Left lobe of liver (tissue), 2 donors: ENCODE data around the gene MYO3B. TPM values are rescaled to one million over a fixed set of nuclear protein-coding genes. Genes with fewer than 3 reads are reported as not detected.
A peak's percentile ranks its signal among the peaks of the same experiment; 100 is the strongest.

ENCODE experiments used
- ATAC-seq: fragments of 200-7000 bp; cut with Tn5 transposase; one replicate; pipeline ENCODE4 v1.9.1; 2020; ENCODE audit warnings: mild to moderate bottlenecking, moderate library complexity
- DNase-seq: peaks from one replicate; pipeline ENCODE4 v3.0.0-alpha.2; 2020; ENCODE audit warnings: low spot score
- total RNA-seq: library from RNA; stranded (reverse); gene quantifications from one replicate; pipeline ENCODE4 v1.2.1, GENCODE V29; 2021
- donor health status: DM: no; HTN: no; CAD: no; lungs with moderate emphysema.
- donor health status: DM: no; HTN: yes; CAD: no.

The MYO3B gene
- total RNA-seq, 1 donor from 2014 or later: not detected

DNA sequence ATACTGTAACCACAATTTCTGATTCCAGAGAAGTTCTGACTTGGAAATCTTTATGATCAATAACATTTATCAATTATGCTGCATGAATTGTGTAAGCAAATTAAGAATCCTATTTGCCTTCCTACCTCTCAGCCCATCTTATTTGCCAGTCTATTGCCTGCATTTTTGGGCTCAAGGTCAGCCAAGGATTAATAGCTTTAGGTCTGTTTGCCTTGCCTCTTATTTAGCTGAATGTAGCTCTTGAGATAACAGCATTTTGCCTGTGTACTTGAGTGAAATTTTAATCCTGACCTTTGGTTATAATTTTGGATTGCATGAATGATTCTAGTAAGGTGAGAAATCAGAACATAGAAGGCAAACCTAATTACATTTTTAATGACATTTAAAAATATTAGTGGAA, 51.2 kb downstream of the MYO3B start:
- DNase-seq (no peak), ATAC-seq (no peak)

DNA sequence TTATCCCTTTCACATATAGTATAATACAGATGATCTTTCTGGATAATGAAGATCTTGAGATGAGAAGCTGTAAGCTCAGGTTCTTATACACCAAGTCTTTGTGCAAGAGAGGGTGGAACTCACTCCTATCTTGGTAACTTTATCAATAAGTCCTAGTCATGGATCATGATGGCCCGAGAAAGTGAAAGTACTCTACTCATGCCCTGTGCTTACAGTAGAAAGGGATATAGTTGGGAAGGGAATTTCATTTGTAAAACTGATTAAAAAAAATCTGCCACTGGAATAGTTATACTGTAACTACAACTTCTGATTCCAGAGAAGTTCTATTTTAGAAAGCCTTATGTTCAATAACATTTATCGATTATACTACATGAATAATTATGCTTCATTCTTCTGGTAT, 51.8 kb downstream of the MYO3B start:
- peak; percentile 29 for ATAC-seq
- DNase-seq: no peak

DNA sequence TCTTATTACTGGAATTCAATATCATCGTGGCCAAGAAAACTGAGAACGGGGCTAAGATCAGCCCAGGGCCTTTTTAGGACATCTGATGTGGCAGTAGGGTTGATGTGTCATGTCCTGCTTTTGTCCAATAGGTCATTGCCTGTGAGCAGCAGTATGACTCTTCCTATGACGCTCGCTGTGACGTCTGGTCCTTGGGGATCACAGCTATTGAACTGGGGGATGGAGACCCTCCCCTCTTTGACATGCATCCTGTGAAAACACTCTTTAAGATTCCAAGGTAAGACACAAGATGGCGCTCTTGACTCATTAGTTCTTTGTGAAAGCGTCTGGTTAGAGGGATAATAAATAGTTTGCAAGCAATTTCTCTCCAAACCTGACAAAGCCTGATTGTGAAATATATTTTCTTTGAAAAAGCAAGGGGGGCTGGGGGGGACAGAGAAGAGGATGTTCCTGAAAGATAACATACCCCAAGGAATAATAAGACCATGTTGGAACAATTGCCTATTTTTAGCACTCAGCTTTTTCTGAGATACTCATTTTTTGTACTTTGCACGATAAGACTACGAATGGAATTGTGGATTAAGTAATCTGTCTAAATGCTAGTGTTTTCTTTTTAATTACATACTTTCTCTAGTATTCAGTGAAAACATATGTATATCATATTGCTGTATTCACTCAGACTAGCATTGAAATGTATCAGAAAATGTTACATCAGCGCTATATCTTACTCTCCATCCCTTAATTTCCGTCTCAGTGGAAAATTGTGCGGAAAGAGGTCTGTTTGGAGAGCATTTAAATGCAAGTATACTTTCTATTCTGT, 58.1 kb downstream of the MYO3B start:
- peak; percentile 45 for ATAC-seq
- DNase-seq: no peak

DNA sequence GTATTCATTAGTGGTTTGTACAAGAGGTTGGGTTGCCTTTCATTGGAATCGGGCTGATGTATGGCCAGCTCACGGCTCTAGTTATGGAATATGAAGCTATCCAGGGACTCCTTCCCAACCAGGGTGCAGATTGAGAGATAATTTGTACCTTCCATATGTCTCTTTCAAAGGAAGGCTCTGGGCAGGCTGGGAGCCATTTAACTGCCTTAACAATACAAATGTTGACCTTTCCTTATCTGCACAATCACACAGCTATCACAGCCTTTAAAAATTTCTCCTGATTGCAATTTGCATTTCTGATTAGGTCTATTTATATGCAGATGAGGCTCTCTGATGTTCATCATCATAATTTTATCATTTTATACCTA, 58.7 kb downstream of the MYO3B start:
- ATAC-seq (no peak), DNase-seq (no peak)

DNA sequence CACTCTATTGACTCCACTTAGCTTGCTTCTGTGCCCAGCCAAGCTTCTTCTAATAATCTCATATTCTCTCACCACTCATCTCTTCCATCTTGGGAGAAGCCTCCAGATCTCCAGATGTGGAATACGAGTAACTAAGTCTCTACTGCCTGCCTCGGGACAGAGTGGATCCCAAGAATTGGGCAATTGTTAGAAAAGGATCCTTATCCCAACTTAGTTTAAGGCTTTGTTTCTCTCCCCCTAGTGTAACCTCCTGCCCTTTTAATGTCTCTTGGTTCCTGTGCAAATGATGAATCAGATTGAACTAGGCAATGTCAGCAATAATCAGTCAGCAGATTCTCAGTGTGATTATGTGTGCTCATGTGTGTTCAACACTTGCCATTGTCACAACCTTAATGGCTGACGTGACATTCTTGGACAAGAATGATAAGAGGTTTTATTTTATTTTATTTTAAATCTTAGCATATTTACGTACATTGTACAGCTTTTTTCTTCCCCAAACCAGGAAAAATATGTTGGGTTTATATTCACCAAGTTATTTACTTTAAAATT, 59.7 kb downstream of the MYO3B start:
- DNase-seq (no peak), ATAC-seq (no peak)

DNA sequence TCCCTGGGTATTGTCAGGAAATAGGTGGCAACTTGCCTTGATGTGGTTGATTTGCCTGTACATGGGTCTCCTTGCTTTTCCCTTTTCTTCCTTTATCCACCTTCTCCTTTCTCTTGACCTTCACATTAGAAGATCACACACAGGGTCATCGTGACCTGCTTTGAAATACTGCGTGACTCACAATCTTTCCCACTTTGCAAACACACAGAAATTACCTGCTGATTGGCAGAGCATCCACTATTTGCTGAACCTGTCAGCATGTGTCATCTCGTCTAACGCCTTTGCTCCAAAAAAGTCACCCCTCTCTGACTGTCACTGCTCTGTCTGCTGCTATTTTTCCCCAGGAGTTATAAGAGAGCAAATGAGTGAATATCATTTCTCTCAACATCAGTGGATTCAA, 60.8 kb downstream of the MYO3B start:
- no peak for DNase-seq
- no peak for ATAC-seq

DNA sequence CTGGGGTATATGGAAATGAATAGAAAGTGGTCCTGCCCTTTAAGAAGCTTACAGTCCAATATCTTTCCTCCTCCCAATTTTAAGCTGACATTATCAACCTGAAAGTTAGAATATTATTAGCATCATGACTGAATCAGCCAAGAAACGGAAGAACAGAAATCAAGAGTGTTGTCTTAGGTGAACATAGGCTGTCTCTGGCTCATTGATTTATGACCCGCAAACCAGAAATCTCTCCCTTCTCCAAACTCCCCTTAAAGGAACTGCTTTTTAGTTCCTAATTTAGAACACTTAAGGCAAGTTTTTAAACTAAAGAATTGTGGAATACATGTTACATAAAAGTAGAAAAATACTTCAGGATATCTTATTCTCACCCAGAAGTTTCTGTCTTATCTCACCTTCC, 62.7 kb downstream of the MYO3B start:
- DNase-seq (no peak), ATAC-seq (no peak)

DNA sequence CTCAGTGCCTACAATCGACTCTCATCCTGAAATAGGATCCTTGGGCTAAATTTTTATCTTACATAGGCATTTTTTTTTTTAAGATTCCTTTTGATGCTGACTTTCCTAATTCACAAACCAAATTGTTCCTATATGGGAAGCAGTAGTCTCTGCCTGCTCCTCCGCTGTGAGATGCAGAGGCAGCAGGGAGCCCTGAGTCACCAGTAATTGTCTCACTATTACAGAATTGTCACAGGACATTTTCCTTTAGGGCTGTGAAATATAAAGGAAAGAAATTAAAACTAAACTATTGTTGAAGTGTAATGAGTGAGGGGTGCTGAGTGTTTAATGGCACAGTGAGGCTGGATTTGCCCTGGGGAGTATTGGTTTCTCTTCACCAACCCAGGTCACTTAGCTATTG, 63.8 kb downstream of the MYO3B start:
- DNase-seq: no peak
- no peak for ATAC-seq

DNA sequence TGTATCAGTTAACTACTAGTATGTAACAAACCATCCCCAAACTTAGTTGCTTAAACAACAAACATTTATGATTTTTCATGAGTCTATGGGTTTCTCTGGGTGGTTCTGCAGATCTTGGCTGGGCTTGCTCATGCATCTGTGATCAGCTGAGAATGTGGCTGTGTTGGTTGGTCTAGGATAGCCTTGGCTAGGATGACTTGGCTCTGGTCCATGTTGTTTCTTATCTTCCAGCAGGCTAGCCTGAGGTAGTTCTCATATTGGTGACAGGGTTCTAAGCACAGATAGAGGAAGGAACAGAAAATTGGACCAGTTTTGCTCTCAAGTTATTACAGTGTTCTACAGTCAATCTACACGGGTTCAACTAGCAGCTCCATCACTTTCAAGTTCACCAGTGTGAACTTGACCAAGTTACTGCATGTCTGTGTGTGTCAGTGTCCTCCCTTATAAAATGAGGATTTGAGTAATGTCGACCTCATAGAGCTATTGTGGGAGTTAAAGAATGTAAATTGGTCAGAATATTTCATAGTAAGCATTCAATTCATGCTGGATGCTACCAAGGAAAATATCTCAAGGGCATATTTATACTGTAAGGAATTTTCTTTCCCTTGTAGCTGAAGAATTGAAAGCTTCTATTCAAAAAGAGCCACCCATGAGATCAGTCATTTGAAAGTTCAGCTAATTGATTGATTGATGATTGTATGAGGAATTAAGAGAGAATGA, 65.3 kb downstream of the MYO3B start:
- ATAC-seq: no peak
- DNase-seq: no peak

DNA sequence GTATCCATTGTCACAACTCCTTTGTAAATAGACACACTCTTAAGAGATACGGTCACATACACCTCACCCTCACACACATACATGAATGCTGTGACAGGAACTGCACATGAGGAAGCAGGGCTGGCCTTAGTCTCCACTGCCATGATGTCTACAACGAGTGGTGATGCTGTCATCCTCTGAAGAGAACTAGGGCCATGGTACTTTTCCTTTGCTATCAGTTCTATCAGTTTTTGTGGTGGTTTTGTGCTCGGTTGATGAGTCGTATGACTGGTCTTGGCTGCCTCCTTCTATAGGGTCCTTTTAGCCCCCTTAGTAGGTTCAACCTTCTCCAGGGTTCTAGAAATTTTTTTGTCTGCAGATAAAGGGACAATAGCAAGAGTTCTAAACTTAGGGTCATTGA, 66.0 kb downstream of the MYO3B start:
- no peak for ATAC-seq

DNA sequence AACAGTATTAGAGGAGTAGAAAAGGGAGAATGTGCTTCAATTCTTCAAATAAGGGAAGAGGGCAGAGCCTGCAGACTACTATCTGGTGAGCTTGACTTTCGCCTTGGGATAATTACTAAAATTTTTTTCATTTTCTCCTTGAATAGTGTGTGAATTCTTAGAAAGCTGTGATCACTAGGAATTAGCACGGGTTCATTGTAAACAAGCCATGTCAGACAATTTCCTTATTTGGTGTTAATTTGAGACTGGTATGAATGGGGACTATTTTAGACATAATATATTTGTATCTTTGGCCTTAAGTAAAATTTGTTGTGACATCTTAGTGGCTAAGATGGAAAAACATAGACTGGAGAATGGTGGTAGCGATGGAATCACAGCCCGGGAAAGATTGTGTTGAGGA, 66.6 kb downstream of the MYO3B start:
- no peak for DNase-seq
- no peak for ATAC-seq

More for the DNA sequence above, 66.0 kb downstream of the MYO3B start:
- no peak for DNase-seq

DNA sequence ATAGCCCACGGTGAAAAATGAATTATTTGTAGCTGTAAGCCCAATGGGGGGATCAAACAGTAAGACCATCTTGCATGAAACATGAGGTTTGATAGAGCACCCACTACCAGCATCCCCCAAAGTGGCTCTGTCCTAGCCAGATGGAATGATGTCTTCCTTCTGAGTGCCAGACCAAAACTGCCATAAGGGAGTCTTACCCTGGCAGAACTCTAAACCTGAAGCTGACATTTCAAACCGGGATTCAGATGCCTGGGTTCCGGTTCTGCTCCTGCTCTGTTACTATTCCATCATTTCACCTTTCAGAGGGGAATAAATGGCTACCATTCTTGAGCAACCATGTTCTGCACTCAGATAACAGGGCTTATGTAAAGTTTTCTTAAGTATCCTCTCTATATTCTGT, 67.4 kb downstream of the MYO3B start:
- no peak for ATAC-seq
- DNase-seq: no peak

DNA sequence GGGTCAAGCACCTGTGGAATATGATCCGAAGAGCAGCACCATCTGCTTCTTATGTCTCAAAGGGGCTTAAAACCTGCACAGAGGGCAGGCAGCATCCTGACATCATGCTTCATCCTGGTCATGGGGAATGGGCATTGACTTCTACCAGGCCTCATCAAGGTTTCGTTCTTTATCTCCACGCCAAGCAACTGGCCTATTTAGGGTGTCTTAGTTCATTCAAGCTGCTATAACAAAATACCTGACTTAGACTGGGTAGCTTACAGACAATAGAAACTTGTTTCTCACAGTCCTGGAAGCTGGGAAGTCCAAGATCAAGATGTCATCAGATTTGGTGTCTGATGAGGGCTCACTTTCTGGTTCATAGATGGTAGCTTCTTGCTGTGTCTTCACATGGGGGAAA, 69.4 kb downstream of the MYO3B start:
- DNase-seq (no peak), ATAC-seq (no peak)

DNA sequence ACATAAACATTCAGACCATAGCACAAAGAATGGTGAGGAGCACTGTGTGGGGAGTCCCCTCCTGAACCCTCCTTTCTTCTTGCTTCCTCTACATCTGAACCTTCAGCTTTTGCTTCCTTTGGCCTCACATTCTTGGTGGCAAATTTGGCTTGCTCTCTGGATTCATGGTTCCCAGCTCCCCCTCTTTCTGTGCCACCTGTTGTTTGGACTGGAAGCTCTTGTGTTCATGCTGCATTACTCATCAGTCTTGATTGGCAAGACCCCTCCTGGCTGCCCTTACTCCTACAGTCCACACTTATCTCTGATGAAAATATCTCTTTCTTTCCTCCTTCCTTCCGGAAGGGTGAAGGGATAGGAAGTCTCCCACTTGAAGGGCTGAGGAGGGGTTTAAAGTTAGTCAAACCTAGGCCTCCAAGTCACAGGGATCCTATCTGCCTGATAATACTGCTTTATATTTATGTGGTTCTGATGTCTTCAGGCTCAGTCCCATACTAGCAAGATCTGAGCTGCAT, 70.0 kb downstream of the MYO3B start:
- ATAC-seq: no peak
- DNase-seq: no peak

DNA sequence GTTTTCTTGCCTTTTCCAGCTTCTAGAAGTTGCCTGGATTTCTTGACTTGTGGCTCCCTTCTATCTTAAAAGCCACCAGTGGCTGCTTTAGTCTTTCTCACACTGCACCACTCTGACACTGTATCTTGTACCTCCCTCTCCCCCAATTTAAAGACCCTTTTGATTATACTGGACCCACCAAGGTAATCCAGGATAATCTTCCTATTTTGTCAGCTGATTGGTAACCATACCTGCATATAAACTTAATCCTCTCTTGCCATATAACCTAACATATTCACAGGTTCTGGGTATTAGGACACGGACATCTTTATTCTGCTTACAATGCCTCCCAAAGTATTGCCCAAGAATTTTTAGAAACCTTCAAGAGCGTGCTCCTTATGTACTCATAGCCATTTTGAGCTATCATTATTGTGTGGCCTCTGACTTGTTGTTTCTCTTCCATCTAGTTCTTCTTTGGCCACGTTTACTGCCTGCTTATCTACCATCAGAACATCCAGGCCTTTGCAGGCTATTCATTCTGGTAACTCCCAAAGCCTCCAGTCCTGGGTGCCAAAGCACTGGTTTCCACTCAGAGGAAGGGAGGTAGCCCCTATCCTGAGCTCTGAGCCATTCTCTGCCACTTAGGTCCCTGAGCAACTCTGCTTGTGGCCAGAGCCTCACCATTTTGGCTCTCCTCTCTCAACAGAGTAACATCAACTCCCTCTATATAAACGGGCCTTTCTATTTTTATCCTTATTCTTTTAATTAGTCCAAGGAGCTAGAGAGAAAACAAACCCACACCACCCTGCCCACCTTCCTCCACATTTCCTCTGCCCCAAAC, 70.8 kb downstream of the MYO3B start:
- DNase-seq (no peak), ATAC-seq (no peak)

DNA sequence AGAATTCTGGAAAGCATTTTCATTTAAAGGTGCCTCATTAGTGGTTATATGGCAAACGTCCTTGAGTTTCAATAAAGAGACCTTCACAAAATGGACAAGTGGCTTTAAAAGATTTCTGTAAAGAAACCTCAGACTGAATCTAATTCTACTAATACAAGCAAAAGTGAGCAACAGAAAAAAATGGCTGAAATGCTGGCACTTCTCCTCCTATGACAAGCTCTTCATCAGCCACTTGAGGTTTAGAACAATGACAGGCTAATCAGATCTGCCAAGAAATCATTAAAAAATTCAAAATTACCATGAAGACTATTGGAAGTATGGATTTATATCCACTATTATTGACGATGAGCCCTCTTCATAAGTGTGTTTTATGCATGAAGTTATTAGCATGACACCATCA, 71.8 kb downstream of the MYO3B start:
- DNase-seq (no peak), ATAC-seq (no peak)

DNA sequence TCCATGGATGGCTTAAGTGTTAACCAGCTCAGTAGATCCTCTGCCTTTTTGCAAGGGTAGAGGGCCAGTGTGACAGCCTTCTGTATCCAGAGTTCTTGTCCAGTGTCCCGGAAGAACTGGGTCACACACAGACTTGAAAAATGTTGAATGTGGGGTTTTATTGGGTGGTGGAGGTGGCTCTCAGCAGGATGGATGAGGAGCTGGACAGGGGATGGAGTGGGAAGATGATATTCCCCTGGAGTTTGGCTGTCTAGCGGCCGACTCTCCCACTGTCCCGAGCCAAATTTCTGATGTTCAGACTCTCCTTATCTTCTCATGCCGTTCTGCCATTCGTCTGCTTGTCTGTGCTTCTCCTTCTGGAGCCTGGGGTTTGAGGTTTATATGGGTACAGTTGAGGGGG, 72.6 kb downstream of the MYO3B start:
- no peak for ATAC-seq

DNA sequence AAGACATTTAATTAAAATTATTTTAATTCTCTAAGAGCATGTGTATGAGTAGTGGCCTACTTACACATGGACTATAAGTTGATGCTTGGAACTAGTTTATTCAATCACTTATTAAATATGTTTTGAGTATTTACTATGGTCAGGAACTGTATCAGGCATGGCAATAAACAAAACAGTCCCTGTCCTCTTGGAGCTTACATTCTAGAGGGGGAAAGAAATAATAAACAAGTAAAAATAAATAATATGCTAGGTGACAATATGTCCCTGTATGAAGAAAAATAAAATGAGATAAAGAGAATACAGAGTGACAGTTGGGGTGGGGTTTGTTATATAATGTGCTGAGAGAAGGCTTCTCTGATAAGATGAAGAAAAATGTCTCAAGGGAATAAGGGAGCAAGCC, 74.5 kb downstream of the MYO3B start:
- DNase-seq (no peak), ATAC-seq (no peak)

More for the DNA sequence above, 72.6 kb downstream of the MYO3B start:
- no peak for DNase-seq

DNA sequence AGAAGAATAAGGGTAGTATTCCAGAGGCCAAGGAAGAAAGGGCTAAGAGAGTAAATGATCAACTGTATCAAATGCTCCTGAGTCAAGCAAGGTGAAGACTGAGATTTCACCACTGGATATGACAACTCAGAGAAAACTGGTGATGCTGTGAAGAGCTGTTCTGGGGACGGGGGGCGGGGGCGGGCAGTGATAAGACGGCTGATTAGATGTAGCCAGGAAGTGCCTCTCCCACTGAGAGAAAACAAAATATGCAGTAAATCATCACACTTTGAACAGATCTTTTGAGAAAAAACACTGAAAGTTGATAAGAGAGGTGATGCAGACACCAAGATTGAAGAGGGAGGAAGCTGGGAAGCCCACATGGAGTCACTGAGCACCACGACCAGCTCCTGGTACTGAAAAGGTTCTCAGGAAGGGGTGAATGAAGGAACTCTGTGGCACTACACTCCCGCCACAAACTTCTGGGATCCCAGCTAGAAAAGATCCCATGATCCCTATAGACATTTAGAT, 75.8 kb downstream of the MYO3B start:
- DNase-seq: no peak
- ATAC-seq: no peak

DNA sequence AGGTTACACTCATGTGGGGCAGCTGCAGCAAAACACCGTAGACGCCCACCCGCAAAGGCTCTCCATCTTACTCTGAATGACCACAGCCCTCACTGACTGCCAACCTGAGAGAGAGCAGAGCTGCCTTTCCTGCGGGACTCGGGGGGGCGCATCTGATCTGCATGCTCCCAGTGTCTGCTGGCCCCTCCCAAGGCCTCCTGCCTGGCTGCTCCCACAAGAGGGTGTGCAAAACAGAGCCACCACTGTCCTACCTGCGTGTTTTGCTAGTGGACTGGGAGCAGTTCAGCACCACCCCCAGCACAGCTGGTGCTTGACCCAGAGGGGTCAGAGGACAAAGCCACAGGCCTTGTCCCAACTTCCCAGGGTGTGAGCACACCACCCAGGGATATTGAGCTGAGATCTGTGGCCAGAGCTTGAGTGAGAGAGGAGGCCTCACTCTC, 76.4 kb downstream of the MYO3B start:
- no peak for ATAC-seq
- no peak for DNase-seq

DNA sequence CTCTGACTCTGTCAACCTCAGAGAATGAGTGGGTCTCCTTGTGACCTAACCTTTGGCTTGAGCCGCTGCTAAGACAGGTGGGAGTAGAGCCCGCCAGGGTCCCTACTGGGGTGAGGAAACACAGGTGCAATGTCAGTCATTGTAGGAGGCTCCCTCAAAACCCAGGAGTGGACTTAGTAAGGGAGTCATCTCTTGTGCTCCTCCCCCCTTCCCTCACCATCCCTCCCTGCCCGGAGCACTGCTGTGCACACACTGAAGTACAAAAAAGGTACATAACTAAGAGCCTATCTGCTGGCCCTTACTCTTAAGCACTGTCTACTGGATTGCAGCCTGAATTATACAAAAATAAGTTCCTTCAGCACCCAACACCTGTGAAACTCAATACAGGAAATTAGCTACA, 77.2 kb downstream of the MYO3B start:
- ATAC-seq: no peak
- DNase-seq: no peak
